ENCODE measurements around the gene ZFP36L1.

ZFP36L1 gene

GRCh38 chr14:68780358-68781160 lies 12.3 kb downstream of the ZFP36L1 start:
- no peaks in the 10 kb centered on the region for H3K36me3 ChIP-seq (ENCODE audit: control insufficient read depth, insufficient read depth, low read length)
- H3K9me3 ChIP-seq (ENCODE audit: control insufficient read depth, insufficient read depth, low read length): no peaks in the 10 kb centered on the region
- peaks cover 2% of the 10 kb centered on the region for H3K27me3 ChIP-seq (ENCODE audit: control insufficient read depth, insufficient read depth, low read length)
- H3K9ac ChIP-seq (ENCODE audit: low read depth, low read length): no peak overlapping the region
- H3K4me1 ChIP-seq (ENCODE audit: control insufficient read depth, insufficient read depth, low read length): no peaks in the 10 kb centered on the region
- H3K4me3 ChIP-seq (ENCODE audit: low read depth, low read length): no peak overlapping the region

- H3K4me1 ChIP-seq (ENCODE audit: control insufficient read depth, insufficient read depth, low read length): no peaks in the 10 kb centered on the region
- no peaks in the 10 kb centered on the region for H3K9me3 ChIP-seq (ENCODE audit: control insufficient read depth, insufficient read depth, low read length)
- H3K36me3 ChIP-seq (ENCODE audit: control insufficient read depth, insufficient read depth, low read length): no peaks in the 10 kb centered on the region
- no peak overlapping the region for H3K9ac ChIP-seq (ENCODE audit: low read depth, low read length)
- H3K27me3 ChIP-seq (ENCODE audit: control insufficient read depth, insufficient read depth, low read length): peaks cover 2% of the 10 kb centered on the region
- no peak overlapping the region for H3K4me3 ChIP-seq (ENCODE audit: low read depth, low read length)
Measured at GRCh38 chr14:68779761-68780323, 13.0 kb downstream of the ZFP36L1 start.

- Histone ChIP-seq H3K4me3 (ENCODE audit: low read depth, low read length) (no peak overlapping the region), H3K4me1 (ENCODE audit: control insufficient read depth, insufficient read depth, low read length) (no peaks in the 10 kb centered on the region), H3K27me3 (ENCODE audit: control insufficient read depth, insufficient read depth, low read length) (peaks cover 2% of the 10 kb centered on the region)
Measured at GRCh38 chr14:68777644-68778043, 15.2 kb downstream of the ZFP36L1 start.

GRCh38 chr14:68775614-68776126 lies 17.2 kb downstream of the ZFP36L1 start:
- Histone ChIP-seq H3K9ac (ENCODE audit: low read depth, low read length) (no peak overlapping the region), H3K36me3 (ENCODE audit: control insufficient read depth, insufficient read depth, low read length) (no peaks in the 10 kb centered on the region), H3K4me3 (ENCODE audit: low read depth, low read length) (no peak overlapping the region), H3K9me3 (ENCODE audit: control insufficient read depth, insufficient read depth, low read length) (no peaks in the 10 kb centered on the region), H3K4me1 (ENCODE audit: control insufficient read depth, insufficient read depth, low read length) (no peaks in the 10 kb centered on the region), H3K27me3 (ENCODE audit: control insufficient read depth, insufficient read depth, low read length) (peaks cover 2% of the 10 kb centered on the region)

More at GRCh38 chr14:68777644-68778043, 15.2 kb downstream of the ZFP36L1 start:
- Histone ChIP-seq H3K9me3 (ENCODE audit: control insufficient read depth, insufficient read depth, low read length) (no peaks in the 10 kb centered on the region), H3K36me3 (ENCODE audit: control insufficient read depth, insufficient read depth, low read length) (no peaks in the 10 kb centered on the region), H3K9ac (ENCODE audit: low read depth, low read length) (no peak overlapping the region)

GRCh38 chr14:68774771-68775613 lies 17.9 kb downstream of the ZFP36L1 start:
- H3K27me3 ChIP-seq (ENCODE audit: control insufficient read depth, insufficient read depth, low read length): peaks cover under 1% of the 10 kb centered on the region
- no peak overlapping the region for H3K9ac ChIP-seq (ENCODE audit: low read depth, low read length)
- H3K4me1 ChIP-seq (ENCODE audit: control insufficient read depth, insufficient read depth, low read length): no peaks in the 10 kb centered on the region
- H3K36me3 ChIP-seq (ENCODE audit: control insufficient read depth, insufficient read depth, low read length): no peaks in the 10 kb centered on the region
- H3K4me3 ChIP-seq (ENCODE audit: low read depth, low read length): no peak overlapping the region
- H3K9me3 ChIP-seq (ENCODE audit: control insufficient read depth, insufficient read depth, low read length): no peaks in the 10 kb centered on the region

- Histone ChIP-seq H3K9me3 (ENCODE audit: control insufficient read depth, insufficient read depth, low read length) (no peaks in the 10 kb centered on the region), H3K4me1 (ENCODE audit: control insufficient read depth, insufficient read depth, low read length) (no peaks in the 10 kb centered on the region), H3K27me3 (ENCODE audit: control insufficient read depth, insufficient read depth, low read length) (no peaks in the 10 kb centered on the region)
Measured at GRCh38 chr14:68772761-68773381, 20.0 kb downstream of the ZFP36L1 start.

GRCh38 chr14:68771631-68772030 lies 21.2 kb downstream of the ZFP36L1 start:
- Histone ChIP-seq H3K9me3 (ENCODE audit: control insufficient read depth, insufficient read depth, low read length) (no peaks in the 10 kb centered on the region), H3K36me3 (ENCODE audit: control insufficient read depth, insufficient read depth, low read length) (no peaks in the 10 kb centered on the region), H3K27me3 (ENCODE audit: control insufficient read depth, insufficient read depth, low read length) (no peaks in the 10 kb centered on the region), H3K4me3 (ENCODE audit: low read depth, low read length) (no peak overlapping the region), H3K9ac (ENCODE audit: low read depth, low read length) (no peak overlapping the region), H3K4me1 (ENCODE audit: control insufficient read depth, insufficient read depth, low read length) (no peaks in the 10 kb centered on the region)

More at GRCh38 chr14:68772761-68773381, 20.0 kb downstream of the ZFP36L1 start:
- no peak overlapping the region for H3K4me3 ChIP-seq (ENCODE audit: low read depth, low read length)
- no peaks in the 10 kb centered on the region for H3K36me3 ChIP-seq (ENCODE audit: control insufficient read depth, insufficient read depth, low read length)
- H3K9ac ChIP-seq (ENCODE audit: low read depth, low read length): no peak overlapping the region

- Histone ChIP-seq H3K9me3 (ENCODE audit: control insufficient read depth, insufficient read depth, low read length) (no peaks in the 10 kb centered on the region), H3K4me3 (ENCODE audit: low read depth, low read length) (no peak overlapping the region), H3K27me3 (ENCODE audit: control insufficient read depth, insufficient read depth, low read length) (no peaks in the 10 kb centered on the region), H3K4me1 (ENCODE audit: control insufficient read depth, insufficient read depth, low read length) (no peaks in the 10 kb centered on the region), H3K9ac (ENCODE audit: low read depth, low read length) (no peak overlapping the region), H3K36me3 (ENCODE audit: control insufficient read depth, insufficient read depth, low read length) (no peaks in the 10 kb centered on the region)
Measured at GRCh38 chr14:68770553-68771286, 22.1 kb downstream of the ZFP36L1 start.

- H3K9ac ChIP-seq (ENCODE audit: low read depth, low read length): no peak overlapping the region
- H3K27me3 ChIP-seq (ENCODE audit: control insufficient read depth, insufficient read depth, low read length): no peaks in the 10 kb centered on the region
- H3K4me1 ChIP-seq (ENCODE audit: control insufficient read depth, insufficient read depth, low read length): no peaks in the 10 kb centered on the region
- H3K36me3 ChIP-seq (ENCODE audit: control insufficient read depth, insufficient read depth, low read length): no peaks in the 10 kb centered on the region
- H3K9me3 ChIP-seq (ENCODE audit: control insufficient read depth, insufficient read depth, low read length): no peaks in the 10 kb centered on the region
- no peak overlapping the region for H3K4me3 ChIP-seq (ENCODE audit: low read depth, low read length)
Measured at GRCh38 chr14:68770051-68770450, 22.8 kb downstream of the ZFP36L1 start.

GRCh38 chr14:68768316-68768715 lies 24.6 kb downstream of the ZFP36L1 start:
- no peak overlapping the region for H3K4me3 ChIP-seq (ENCODE audit: low read depth, low read length)
- H3K9me3 ChIP-seq (ENCODE audit: control insufficient read depth, insufficient read depth, low read length): no peaks in the 10 kb centered on the region
- no peaks in the 10 kb centered on the region for H3K27me3 ChIP-seq (ENCODE audit: control insufficient read depth, insufficient read depth, low read length)
- H3K9ac ChIP-seq (ENCODE audit: low read depth, low read length): no peak overlapping the region
- no peaks in the 10 kb centered on the region for H3K36me3 ChIP-seq (ENCODE audit: control insufficient read depth, insufficient read depth, low read length)
- H3K4me1 ChIP-seq (ENCODE audit: control insufficient read depth, insufficient read depth, low read length): peaks cover 2% of the 10 kb centered on the region

- Histone ChIP-seq H3K9me3 (ENCODE audit: control insufficient read depth, insufficient read depth, low read length) (no peaks in the 10 kb centered on the region), H3K36me3 (ENCODE audit: control insufficient read depth, insufficient read depth, low read length) (no peaks in the 10 kb centered on the region), H3K4me3 (ENCODE audit: low read depth, low read length) (no peak overlapping the region), H3K4me1 (ENCODE audit: control insufficient read depth, insufficient read depth, low read length) (peaks cover 6% of the 10 kb centered on the region), H3K27me3 (ENCODE audit: control insufficient read depth, insufficient read depth, low read length) (no peaks in the 10 kb centered on the region), H3K9ac (ENCODE audit: low read depth, low read length) (no peak overlapping the region)
Measured at GRCh38 chr14:68767248-68767645, 25.6 kb downstream of the ZFP36L1 start.
